HG03571 (cell line): ENCODE measurements around the gene TOX2.

Experiments used
- ATAC-seq: cut with Tn5 transposase; IDR thresholded peaks from one replicate; pipeline ENCODE4 v1.9.1; 2021; ENCODE audit not compliant: unreplicated experiment

The TOX2 gene

GRCh38 chr20:43955750-43956191 lies 41.1 kb downstream of the TOX2 start:
- no peak for ATAC-seq

DNA sequence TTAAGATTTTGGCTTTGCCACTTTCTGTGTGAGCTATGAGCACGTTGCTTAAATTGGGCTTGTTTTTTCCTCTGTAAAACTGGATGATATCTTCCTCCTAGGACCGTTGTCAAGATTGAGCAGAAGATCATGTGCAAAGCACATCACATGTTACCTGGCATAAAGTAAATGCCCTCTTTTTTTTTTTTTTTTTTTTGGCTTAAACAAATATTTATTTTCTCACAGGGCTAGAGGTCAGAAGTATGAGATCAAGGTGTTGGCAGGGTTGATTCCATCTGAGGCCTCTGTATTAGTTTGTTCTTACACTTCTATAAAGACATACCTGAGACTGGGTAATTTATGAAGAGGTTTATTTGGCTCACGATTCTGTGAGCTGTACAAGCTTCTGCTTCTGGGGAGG lies 42.7 kb downstream of the TOX2 start:
- ATAC-seq = no peak

- ATAC-seq = no peak
Measured at GRCh38 chr20:43958626-43959025, 44.0 kb downstream of the TOX2 start.

- no peak for ATAC-seq
Measured at GRCh38 chr20:43959079-43959919, 44.6 kb downstream of the TOX2 start.

- ATAC-seq = no peak
Measured at GRCh38 chr20:43959920-43960227, 45.2 kb downstream of the TOX2 start.

DNA sequence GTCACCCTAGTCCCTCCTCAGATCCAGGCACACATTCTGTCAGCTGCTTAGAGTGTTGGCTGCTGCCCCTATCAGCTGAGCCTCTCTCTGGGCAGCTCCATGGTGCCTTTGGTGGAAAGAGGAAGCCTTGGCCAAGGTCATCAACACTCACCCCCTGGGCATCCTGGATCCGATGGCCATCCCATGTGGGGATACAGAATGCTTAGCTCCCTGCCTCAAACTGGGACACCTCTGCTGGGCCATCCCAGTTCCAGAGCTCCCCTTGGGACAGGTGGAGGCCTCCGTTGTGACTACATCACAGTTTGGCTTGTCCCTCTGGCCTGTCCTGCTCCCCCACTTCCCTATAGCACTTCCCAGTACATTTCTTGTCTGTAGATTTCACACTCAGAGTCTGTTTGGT lies 45.6 kb downstream of the TOX2 start:
- no peak for ATAC-seq

DNA sequence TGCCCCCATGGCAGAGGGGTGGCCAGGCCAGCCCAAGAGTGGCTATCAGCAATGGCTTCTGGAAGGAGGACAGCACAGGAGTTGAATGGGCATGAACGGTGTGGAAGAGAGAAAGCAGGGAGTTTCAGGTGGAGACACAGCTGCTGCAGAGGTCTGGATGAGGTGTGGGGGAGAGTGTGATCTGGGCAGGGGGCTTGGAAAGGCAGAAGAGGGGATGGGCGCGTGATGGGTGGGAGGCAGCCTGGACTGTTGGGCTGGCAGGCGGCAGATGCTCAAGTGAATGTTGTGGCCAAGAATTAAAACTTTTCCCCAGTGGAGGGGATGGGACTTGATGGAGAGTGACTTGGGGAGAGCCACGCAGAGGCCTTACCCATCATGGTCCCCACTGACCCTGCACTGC lies 46.5 kb downstream of the TOX2 start:
- no peak for ATAC-seq

- ATAC-seq = no peak
Measured at GRCh38 chr20:43961541-43962471, 47.2 kb downstream of the TOX2 start.

GRCh38 chr20:43962530-43962929 lies 47.9 kb downstream of the TOX2 start:
- no peak for ATAC-seq

- no peak for ATAC-seq
Measured at GRCh38 chr20:43963233-43963632, 48.6 kb downstream of the TOX2 start.

- ATAC-seq = no peak
Measured at GRCh38 chr20:43963872-43964791, 49.5 kb downstream of the TOX2 start.

- ATAC-seq = no peak
Measured at GRCh38 chr20:43968341-43969000, 53.8 kb downstream of the TOX2 start.

DNA sequence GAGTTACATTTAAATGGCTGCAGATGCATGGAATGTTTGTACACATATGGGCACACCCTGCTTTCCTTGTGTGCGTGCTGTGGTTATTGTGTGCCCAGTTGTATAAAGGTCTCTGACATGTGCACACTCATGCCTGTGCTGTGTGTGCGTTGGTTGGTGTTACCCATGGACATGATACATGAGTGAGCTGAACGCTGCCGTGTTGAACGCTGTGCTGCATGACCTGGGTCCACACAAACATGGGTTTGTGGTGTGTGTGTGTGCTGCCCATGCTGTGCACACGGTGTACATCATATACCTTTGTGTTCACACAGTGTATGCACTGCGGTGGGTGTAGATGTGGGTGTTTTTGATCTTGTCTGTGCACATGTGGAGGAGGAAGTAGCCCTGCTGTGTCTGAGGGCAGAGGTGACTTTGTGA lies 54.4 kb downstream of the TOX2 start:
- no peak for ATAC-seq

DNA sequence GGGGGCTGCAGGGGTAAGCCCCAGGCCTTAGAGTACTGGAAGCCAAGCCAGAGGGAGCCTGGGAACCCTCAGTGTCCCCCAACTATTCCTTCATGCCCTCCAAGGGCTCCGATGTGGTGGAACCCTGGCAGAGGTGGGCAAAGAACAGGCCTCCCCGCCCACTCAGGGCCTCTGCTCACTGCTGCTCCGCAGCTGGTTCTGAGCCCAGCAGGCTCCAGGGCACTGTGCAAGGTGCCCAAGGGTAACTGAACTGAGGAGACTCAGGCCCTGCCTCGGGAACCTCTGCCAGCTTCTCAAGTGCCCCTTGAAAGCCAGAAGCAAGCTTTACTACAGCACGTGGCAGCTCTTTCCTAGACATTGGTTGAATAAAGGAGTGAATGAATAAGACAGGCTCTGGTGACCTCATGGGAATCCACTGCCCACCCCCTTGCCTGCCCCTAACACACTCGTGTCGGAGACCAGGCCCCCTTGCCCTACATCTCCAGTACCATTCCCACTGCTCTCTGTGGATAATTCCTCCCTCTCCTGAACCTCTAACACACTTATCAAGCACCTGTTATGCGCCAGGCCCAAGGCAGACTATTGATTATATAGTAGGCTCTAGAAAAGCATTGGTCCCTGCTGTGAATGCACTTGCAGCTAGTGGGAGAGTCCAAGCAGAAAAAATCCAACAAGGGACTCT lies 55.0 kb downstream of the TOX2 start:
- no peak for ATAC-seq

- no peak for ATAC-seq
Measured at GRCh38 chr20:43971267-43971666, 56.6 kb downstream of the TOX2 start.

- no peak for ATAC-seq
Measured at GRCh38 chr20:43972051-43972450, 57.4 kb downstream of the TOX2 start.

GRCh38 chr20:43972692-43973091 lies 58.0 kb downstream of the TOX2 start:
- ATAC-seq = no peak

GRCh38 chr20:43973231-43973630 lies 58.6 kb downstream of the TOX2 start:
- ATAC-seq = no peak

- no peak for ATAC-seq
Measured at GRCh38 chr20:43973671-43974450, 59.2 kb downstream of the TOX2 start.
